Measurements from ENCODE around the gene LRP1B.

The LRP1B gene

DNA sequence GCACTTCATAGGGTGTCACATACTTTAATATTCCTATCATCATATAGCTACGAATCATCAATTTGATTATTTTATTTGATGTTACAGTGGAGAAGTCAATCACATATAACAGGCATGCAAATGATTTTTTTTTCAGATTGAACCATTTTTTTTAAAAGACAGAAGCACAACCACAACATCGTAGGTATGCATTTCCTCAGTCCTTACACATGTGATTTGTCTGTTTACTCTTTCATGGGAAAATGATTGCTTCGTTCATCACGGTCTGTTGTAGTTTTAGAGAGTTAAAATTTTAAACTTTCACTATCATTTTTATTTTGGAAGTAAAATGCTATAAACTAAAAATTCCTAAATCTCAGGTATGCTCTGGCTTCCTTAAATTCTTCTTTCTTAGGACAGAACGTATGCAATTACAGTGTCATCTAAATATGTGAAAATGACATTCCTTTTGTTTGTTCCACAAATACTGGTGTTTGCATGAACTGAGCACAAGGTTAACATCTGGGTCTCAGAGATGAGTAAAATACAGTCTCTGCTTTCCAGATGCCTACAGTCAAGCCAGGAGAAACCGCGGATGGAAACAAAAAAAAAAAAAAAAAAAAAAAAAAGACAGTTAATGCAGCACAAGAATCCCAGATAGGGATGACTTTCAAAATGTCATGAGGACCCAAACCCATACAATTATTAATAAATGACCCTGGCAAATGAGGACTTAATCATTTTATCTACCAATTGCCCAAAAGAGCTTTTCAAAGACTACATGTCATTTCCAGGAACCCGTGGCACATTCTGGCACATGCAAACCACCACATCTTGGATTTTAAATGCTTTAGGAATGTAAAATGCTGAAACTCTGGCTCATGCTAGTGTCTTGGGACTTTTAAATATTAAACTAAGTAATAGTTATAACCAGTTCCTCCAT is 201.2 kb downstream of the LRP1B start:
- in situ Hi-C loops (cut with HindIII; ENCODE audit: low pct_unique_long_range_greater_than_20kb, low sequenced_read_pairs), result no loop called here
- TF ChIP-seq JUND (IDR thresholded peaks at IDR 0.05; ENCODE audit: low read depth), result no peak
- no peak for DNase-seq (ENCODE audit: low read depth in 1 of 2, low spot score in 1 of 2)

DNA sequence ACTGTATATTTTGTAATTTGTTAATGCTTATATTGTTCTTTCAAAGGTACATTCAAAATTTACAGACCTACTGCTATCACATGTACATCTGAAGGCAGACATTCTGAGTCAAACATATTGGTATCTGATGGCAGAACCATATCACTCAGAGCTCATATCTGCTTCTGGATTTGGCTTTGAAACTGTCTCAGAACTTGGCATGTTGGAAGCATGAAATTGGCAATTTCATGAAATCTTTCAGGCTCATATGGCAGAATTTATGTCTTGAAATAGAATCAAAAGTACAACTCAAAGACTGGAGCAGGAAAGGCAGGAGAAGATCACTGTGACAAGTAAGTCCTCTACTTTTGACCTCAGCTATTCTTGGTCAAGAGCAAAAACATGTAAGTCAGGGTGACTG is 202.3 kb downstream of the LRP1B start:
- DNase-seq (ENCODE audit: low read depth in 1 of 2, low spot score in 1 of 2), result no peak
- no peak for TF ChIP-seq JUND (IDR thresholded peaks at IDR 0.05; ENCODE audit: low read depth)
- in situ Hi-C loops (cut with HindIII; ENCODE audit: low pct_unique_long_range_greater_than_20kb, low sequenced_read_pairs), result no loop called here

DNA sequence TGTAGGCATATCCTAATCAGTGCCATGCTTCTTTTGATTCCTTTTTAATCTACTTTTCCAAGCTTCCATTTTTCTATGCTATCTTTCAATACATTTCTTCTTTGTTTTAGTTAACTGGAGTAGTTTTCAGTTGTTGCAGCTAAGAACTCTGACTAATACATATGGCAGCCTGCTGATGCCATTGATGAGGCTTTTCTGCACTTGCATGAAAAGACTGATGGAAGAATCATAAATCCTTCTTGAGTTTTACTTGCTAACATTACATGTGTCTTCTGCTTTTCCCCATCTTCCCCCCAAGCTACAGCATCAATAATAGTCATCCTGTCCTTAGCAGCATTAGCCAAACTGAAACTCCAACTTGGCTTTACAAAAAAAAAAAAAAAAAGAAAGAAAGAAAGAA is 203.3 kb downstream of the LRP1B start:
- in situ Hi-C loops (cut with HindIII; ENCODE audit: low pct_unique_long_range_greater_than_20kb, low sequenced_read_pairs), result no loop called here
- no peak for DNase-seq (ENCODE audit: low read depth in 1 of 2, low spot score in 1 of 2)
- TF ChIP-seq JUND (IDR thresholded peaks at IDR 0.05; ENCODE audit: low read depth), result no peak

DNA sequence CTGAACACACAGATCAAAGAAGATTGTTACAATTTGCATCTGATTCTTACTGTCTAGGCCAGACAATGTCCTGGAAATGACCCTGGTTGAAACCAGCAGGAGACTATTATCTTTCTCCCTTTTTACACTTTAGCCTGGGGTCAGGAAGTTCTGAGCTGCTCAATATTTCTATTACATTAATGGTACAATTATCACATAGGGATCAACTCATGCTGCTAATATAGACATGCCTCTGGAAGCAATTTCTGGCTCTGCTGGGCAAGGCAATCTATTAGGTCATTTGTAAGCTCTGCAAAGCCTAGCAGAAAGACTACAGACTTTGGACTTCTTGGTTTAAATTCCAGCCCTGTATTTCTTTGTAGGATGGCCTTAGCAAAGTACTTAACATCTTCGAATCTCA is 205.3 kb downstream of the LRP1B start:
- in situ Hi-C loops (cut with HindIII; ENCODE audit: low pct_unique_long_range_greater_than_20kb, low sequenced_read_pairs), result no loop called here
- no peak for TF ChIP-seq JUND (IDR thresholded peaks at IDR 0.05; ENCODE audit: low read depth)
- no peak for DNase-seq (ENCODE audit: low read depth in 1 of 2, low spot score in 1 of 2)

DNA sequence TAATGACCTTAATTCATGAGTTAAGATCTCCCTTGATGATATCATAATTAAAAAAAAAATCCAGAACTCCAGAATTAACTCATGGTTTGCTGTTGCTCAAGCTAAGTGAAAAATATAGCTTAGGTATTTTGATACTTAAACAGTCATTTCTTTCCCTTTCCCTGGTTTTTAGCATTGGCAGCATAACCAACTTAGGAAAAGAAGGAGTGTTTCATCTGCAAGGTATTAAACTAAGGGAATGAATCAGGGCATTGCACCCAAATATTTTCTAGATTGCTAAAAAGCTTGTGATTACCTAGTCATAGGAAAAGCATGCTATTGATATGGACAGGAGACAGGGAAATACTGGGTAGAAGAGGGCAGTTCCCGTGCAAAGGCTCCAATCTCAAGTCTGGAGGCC is 207.2 kb downstream of the LRP1B start:
- TF ChIP-seq JUND (IDR thresholded peaks at IDR 0.05; ENCODE audit: low read depth), result no peak
- in situ Hi-C loops (cut with HindIII; ENCODE audit: low pct_unique_long_range_greater_than_20kb, low sequenced_read_pairs), result no loop called here

DNA sequence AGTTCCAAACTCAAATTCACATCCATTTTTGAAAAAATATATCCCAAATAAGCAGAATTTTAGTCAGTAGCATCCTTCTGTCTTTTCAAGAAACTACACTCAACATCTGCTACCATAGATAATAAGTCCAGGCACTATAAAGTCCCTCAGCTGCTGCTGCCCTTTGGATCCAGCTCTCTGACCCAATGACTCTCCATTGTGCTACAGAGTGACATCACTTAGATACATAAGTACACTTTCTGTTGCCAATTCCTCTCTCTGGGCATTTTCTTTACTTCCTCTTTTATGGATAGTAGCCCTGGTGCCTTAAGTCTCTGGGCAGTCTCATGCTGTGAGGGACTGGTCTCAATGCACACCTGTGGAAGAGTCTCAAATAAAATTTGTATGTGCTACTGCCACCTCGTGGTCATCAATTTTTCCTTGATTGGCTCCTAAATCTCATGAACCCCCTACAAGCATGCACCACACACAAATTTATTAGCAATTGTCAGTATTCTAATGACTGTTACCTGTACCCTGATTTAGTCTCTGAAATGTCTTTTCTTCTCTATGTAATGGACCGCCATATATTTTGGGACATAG is 219.2 kb downstream of the LRP1B start:
- no peak for TF ChIP-seq JUND (IDR thresholded peaks at IDR 0.05; ENCODE audit: low read depth)
- DNase-seq (ENCODE audit: low read depth in 1 of 2, low spot score in 1 of 2), result peak in 1 of 2 experiments; percentile 70
- in situ Hi-C loops (cut with HindIII; ENCODE audit: low pct_unique_long_range_greater_than_20kb, low sequenced_read_pairs), result no loop called here

More for the DNA sequence above, 207.2 kb downstream of the LRP1B start:
- DNase-seq (ENCODE audit: low read depth in 1 of 2, low spot score in 1 of 2), result no peak

DNA sequence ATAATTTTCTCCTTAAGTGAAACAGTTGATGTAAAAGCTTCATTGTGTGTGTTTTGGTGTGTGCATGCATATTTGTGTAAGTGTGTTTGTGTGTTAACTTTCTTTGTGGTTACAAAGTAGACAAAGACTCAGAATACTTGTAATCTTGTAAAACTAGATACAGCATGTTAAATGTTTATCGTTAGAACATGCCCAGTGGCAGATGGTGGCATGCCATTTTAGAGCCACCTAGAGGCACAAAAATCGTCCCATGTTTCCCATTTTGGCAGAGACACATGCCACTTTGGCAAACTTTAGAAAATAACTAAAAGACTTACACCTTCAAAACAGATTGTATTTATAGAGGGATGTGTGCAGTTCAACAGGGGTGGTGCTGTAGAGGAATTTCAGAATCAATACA is 224.1 kb downstream of the LRP1B start:
- TF ChIP-seq JUND (IDR thresholded peaks at IDR 0.05; ENCODE audit: low read depth), result no peak
- peak in 1 of 2 experiments; percentile 13 for DNase-seq (ENCODE audit: low read depth in 1 of 2, low spot score in 1 of 2)
- in situ Hi-C loops (cut with HindIII; ENCODE audit: low pct_unique_long_range_greater_than_20kb, low sequenced_read_pairs), result no loop called here

DNA sequence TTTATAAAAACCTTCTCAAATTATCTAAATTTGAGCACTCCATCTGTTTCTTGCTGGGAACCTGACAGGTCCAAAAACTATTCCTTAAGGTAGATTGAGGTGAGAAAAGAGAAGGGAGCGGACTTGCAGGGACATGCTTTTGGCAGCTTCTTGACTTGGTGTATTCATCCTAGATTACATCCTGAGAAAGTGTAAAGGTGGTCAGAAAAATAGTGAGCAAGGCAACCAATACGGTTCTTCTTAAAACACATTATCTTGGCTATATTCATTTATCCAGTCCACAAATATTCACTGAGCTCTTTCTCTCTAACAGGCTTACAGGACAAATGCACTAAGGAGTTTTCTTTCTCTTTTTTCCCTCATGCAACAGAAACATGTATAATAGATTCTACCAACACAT is 230.0 kb downstream of the LRP1B start:
- TF ChIP-seq JUND (IDR thresholded peaks at IDR 0.05; ENCODE audit: low read depth), result no peak
- DNase-seq (ENCODE audit: low read depth in 1 of 2, low spot score in 1 of 2), result no peak
- in situ Hi-C loops (cut with HindIII; ENCODE audit: low pct_unique_long_range_greater_than_20kb, low sequenced_read_pairs), result no loop called here

DNA sequence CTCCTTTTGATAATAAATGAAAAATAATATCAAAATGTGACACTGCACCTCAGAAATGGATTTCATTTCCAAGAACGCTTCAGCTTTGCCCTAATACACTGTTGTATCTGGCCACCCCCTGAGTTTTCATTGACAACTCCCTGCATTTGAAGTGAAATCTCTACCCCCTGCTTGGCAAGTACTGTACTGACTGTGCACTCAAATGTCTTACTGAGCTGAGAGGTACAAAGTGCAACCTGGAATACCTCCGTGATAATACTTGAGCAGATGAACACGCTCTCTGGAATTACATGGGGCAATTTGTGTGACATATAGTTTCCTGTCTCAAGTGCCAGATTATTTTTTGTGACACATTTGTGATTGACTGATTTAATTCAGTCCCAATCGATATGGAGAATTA is 231.1 kb downstream of the LRP1B start:
- in situ Hi-C loops (cut with HindIII; ENCODE audit: low pct_unique_long_range_greater_than_20kb, low sequenced_read_pairs), result no loop called here
- DNase-seq (ENCODE audit: low read depth in 1 of 2, low spot score in 1 of 2), result no peak
- no peak for TF ChIP-seq JUND (IDR thresholded peaks at IDR 0.05; ENCODE audit: low read depth)

DNA sequence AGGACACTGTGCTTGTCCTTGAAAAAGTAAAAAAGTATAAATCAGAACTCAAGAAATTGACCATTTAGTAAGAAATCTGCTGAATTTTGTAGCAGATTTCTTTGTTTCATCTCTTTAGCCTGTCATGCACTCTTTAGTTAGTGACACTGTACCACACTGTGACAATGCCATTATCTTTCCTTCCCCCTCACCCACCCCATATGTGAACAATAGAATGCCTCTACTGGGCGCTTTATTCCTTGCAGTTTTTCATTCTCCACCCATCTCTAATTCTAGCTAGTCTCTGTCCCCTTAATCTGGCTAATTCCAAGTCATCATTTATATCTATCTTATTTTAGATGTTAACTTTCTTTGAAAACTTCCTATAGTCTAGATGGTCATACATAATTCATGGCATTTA is 241.0 kb downstream of the LRP1B start:
- in situ Hi-C loops (cut with HindIII; ENCODE audit: low pct_unique_long_range_greater_than_20kb, low sequenced_read_pairs), result no loop called here
- no peak for DNase-seq (ENCODE audit: low read depth in 1 of 2, low spot score in 1 of 2)

DNA sequence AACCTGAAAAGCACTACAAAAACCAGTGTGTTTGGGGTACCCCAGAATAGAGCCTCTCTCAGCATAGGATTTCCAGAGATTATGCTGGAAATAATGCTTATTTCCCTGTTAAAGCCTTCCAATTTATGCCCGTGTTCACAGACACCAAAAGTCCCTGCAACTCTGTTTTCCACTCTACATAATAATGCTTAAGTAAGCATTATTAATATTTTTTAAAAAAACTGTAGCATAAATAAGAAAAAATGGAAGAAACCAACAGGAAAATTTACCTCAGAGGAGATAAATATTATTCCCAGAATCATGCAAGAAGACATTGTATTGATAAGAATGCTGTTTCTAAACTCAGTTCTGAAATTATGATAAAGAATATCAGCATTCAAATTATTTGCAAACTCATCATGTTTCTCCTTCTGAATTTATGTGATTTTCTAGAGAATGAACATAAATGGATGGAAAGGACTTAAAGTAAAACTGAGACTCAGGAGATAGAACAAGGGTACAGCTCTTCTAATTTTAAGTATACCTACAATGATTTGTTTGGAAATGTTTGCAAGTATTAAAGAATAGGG is 241.7 kb downstream of the LRP1B start:
- TF ChIP-seq JUND (IDR thresholded peaks at IDR 0.05; ENCODE audit: low read depth), result no peak
- in situ Hi-C loops (cut with HindIII; ENCODE audit: low pct_unique_long_range_greater_than_20kb, low sequenced_read_pairs), result no loop called here
- no peak for DNase-seq (ENCODE audit: low read depth in 1 of 2, low spot score in 1 of 2)

More for the DNA sequence above, 241.0 kb downstream of the LRP1B start:
- no peak for TF ChIP-seq JUND (IDR thresholded peaks at IDR 0.05; ENCODE audit: low read depth)

DNA sequence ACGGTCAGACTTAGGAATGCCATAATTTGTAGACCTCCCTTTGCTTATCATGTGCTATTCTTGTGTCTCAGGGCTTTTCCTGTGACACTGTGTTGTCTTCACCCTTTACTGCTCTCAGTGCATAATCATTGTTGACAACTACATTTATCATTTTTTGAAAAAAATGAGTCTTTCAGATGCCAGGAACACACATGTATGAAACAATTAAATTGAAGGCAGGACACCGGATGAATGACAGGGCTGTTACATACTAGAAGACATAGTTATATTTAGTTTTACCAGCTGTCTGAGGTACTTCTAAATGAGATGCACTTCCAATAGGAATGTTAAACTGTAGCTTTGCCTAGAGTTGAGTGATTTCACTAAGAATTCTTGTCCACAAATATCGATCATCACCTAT is 243.5 kb downstream of the LRP1B start:
- no peak for TF ChIP-seq JUND (IDR thresholded peaks at IDR 0.05; ENCODE audit: low read depth)

DNA sequence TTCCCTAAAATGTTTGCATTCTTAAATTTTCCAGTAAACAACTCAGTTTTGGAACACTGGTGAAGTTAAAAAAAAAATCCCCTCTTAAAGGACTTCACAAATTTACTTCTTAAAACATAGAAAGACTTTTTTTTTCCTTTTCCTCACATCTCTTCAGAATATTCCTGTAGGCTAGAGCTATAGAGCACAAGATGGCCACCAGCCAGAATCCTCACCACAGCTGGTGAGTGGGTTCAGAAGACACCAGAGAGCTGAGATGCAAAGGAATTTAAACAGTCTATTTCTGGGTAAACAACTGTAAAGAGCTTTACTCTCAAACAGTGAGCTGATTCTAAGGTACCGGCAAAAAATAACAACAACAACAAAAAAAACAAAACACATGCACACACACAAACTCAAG is 252.8 kb downstream of the LRP1B start:
- DNase-seq (ENCODE audit: low read depth in 1 of 2, low spot score in 1 of 2), result no peak
- in situ Hi-C loops (cut with HindIII; ENCODE audit: low pct_unique_long_range_greater_than_20kb, low sequenced_read_pairs), result no loop called here
- TF ChIP-seq JUND (IDR thresholded peaks at IDR 0.05; ENCODE audit: low read depth), result no peak

More for the DNA sequence above, 243.5 kb downstream of the LRP1B start:
- in situ Hi-C loops (cut with HindIII; ENCODE audit: low pct_unique_long_range_greater_than_20kb, low sequenced_read_pairs), result no loop called here
- DNase-seq (ENCODE audit: low read depth in 1 of 2, low spot score in 1 of 2), result no peak

Data from T47D (cell line).